ENCODE data around the gene ATP2B2. TPM values are rescaled to one million over a fixed set of nuclear protein-coding genes. Genes with fewer than 3 reads are reported as not detected.

The ATP2B2 gene
- total RNA-seq, 1 donor from 2014 or later = 0.13 TPM

- H3K4me3 Mint-ChIP-seq (ENCODE audit: unreplicated experiment) = no peak overlapping the region
- peaks cover 13% of the 10 kb centered on the region for H3K27me3 Mint-ChIP-seq (ENCODE audit: unreplicated experiment)
- TF ChIP-seq, protein P1, sequence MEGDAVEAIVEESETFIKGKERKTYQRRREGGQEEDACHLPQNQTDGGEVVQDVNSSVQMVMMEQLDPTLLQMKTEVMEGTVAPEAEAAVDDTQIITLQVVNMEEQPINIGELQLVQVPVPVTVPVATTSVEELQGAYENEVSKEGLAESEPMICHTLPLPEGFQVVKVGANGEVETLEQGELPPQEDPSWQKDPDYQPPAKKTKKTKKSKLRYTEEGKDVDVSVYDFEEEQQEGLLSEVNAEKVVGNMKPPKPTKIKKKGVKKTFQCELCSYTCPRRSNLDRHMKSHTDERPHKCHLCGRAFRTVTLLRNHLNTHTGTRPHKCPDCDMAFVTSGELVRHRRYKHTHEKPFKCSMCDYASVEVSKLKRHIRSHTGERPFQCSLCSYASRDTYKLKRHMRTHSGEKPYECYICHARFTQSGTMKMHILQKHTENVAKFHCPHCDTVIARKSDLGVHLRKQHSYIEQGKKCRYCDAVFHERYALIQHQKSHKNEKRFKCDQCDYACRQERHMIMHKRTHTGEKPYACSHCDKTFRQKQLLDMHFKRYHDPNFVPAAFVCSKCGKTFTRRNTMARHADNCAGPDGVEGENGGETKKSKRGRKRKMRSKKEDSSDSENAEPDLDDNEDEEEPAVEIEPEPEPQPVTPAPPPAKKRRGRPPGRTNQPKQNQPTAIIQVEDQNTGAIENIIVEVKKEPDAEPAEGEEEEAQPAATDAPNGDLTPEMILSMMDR (IDR thresholded peaks at IDR 0.05) = no peak
- no peak for DNase-seq (ENCODE audit: extremely low spot score, unreplicated experiment)
- H3K36me3 Mint-ChIP-seq (ENCODE audit: unreplicated experiment) = no peaks in the 10 kb centered on the region
- no peak overlapping the region for H3K27ac Mint-ChIP-seq (ENCODE audit: unreplicated experiment)
- H3K9me3 Mint-ChIP-seq (ENCODE audit: unreplicated experiment) = no peaks in the 10 kb centered on the region
- peaks cover 22% of the 10 kb centered on the region for H3K4me1 Mint-ChIP-seq (ENCODE audit: unreplicated experiment)
Measured at GRCh38 chr3:10395671-10396070, 109.7 kb downstream of the ATP2B2 start.

GRCh38 chr3:10395196-10395595 is 110.2 kb downstream of the ATP2B2 start:
- no peaks in the 10 kb centered on the region for H3K36me3 Mint-ChIP-seq (ENCODE audit: unreplicated experiment)
- no peak overlapping the region for H3K4me3 Mint-ChIP-seq (ENCODE audit: unreplicated experiment)
- peaks cover 19% of the 10 kb centered on the region for H3K4me1 Mint-ChIP-seq (ENCODE audit: unreplicated experiment)
- no peak for DNase-seq (ENCODE audit: extremely low spot score, unreplicated experiment)
- TF ChIP-seq, protein P1 (IDR thresholded peaks at IDR 0.05) = no peak
- H3K27me3 Mint-ChIP-seq (ENCODE audit: unreplicated experiment) = peaks cover 13% of the 10 kb centered on the region
- H3K9me3 Mint-ChIP-seq (ENCODE audit: unreplicated experiment) = no peaks in the 10 kb centered on the region
- H3K27ac Mint-ChIP-seq (ENCODE audit: unreplicated experiment) = no peak overlapping the region

GRCh38 chr3:10394491-10395025 is 110.8 kb downstream of the ATP2B2 start:
- Mint-ChIP-seq H3K4me3 (ENCODE audit: unreplicated experiment) (no peak overlapping the region), H3K36me3 (ENCODE audit: unreplicated experiment) (no peaks in the 10 kb centered on the region), H3K27me3 (ENCODE audit: unreplicated experiment) (peaks cover 13% of the 10 kb centered on the region), H3K27ac (ENCODE audit: unreplicated experiment) (no peak overlapping the region), H3K9me3 (ENCODE audit: unreplicated experiment) (no peaks in the 10 kb centered on the region), H3K4me1 (ENCODE audit: unreplicated experiment) (peaks cover 18% of the 10 kb centered on the region)
- TF ChIP-seq, protein P1 (IDR thresholded peaks at IDR 0.05) = no peak
- no peak for DNase-seq (ENCODE audit: extremely low spot score, unreplicated experiment)

DNA sequence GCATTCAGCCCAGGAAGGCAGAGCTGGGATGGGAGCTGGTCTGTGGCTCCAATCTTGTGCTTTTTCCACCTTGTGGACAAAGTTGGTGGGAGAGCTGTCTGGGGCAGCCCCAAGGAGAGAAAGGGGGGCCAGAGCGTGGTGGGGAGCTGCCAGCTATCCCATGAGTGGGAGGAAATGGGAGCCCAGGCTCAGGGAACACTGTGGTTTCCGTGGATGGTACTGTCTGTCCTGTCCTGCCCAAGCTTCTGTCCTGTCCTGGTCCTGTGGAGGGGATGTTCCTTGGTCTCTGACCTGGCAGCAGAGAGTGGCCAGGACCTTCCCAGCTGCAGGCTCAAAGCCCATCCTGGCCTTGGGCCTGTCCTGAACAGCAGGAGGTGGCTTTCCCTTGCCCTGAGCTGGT is 111.9 kb downstream of the ATP2B2 start:
- no peak for DNase-seq (ENCODE audit: extremely low spot score, unreplicated experiment)
- H3K4me1 Mint-ChIP-seq (ENCODE audit: unreplicated experiment) = peaks cover 8% of the 10 kb centered on the region
- H3K27me3 Mint-ChIP-seq (ENCODE audit: unreplicated experiment) = peaks cover 19% of the 10 kb centered on the region
- H3K36me3 Mint-ChIP-seq (ENCODE audit: unreplicated experiment) = no peaks in the 10 kb centered on the region
- TF ChIP-seq, protein P1 (IDR thresholded peaks at IDR 0.05) = no peak
- H3K9me3 Mint-ChIP-seq (ENCODE audit: unreplicated experiment) = no peaks in the 10 kb centered on the region
- no peak overlapping the region for H3K4me3 Mint-ChIP-seq (ENCODE audit: unreplicated experiment)
- no peak overlapping the region for H3K27ac Mint-ChIP-seq (ENCODE audit: unreplicated experiment)

- Mint-ChIP-seq H3K27ac (ENCODE audit: unreplicated experiment) (no peak overlapping the region), H3K27me3 (ENCODE audit: unreplicated experiment) (peaks cover 19% of the 10 kb centered on the region), H3K9me3 (ENCODE audit: unreplicated experiment) (no peaks in the 10 kb centered on the region), H3K4me3 (ENCODE audit: unreplicated experiment) (no peak overlapping the region), H3K36me3 (ENCODE audit: unreplicated experiment) (no peaks in the 10 kb centered on the region), H3K4me1 (ENCODE audit: unreplicated experiment) (peaks cover 2% of the 10 kb centered on the region)
- no peak for DNase-seq (ENCODE audit: extremely low spot score, unreplicated experiment)
- TF ChIP-seq, protein P1 (IDR thresholded peaks at IDR 0.05) = no peak
Measured at GRCh38 chr3:10392906-10393461, 112.4 kb downstream of the ATP2B2 start.
